Esophagus muscularis mucosa (tissue), 2 donors: ENCODE results near the gene TTC33.

Source experiments
- EP300 ChIP-seq: sonication (generic); formaldehyde crosslinking; IDR thresholded peaks from one replicate; pipeline ENCODE4 v1.6.1; 2017; ENCODE audit warnings: antibody characterized with exemption
- POLR2A ChIP-seq: fragments of 450-650 bp; IDR thresholded peaks from one replicate; pipeline ENCODE4 v1.6.1; 2017; ENCODE audit warnings: antibody characterized with exemption, moderate library complexity, mild to moderate bottlenecking, low read depth

- TF ChIP-seq POLR2A (no peak), EP300 (no peak)
These were observed 248.7 kb downstream of the TTC33 start for GRCh38 chr5:40507095-40507494.
